NCI-H748 treated with DMSO at 0.1 percent for 48 hours (cell line): ENCODE data around the gene LRMDA.
A peak's percentile ranks its signal among the peaks of the same experiment; 100 is the strongest.

ENCODE experiments used
- DNase-seq: peaks from one replicate; lab custom pipeline; 2025; lab: John Stamatoyannopoulos, UW

LRMDA gene

GRCh38 chr10:75776738-75777504 lies 345.5 kb downstream of the LRMDA start:
- peak; percentile 57 for DNase-seq

GRCh38 chr10:75778665-75779064 lies 347.2 kb downstream of the LRMDA start:
- DNase-seq = no peak

GRCh38 chr10:75779276-75779675 lies 347.9 kb downstream of the LRMDA start:
- DNase-seq = no peak

GRCh38 chr10:75782463-75783248 lies 351.2 kb downstream of the LRMDA start:
- DNase-seq = no peak

- no peak for DNase-seq
Observed at GRCh38 chr10:75788394-75789205, 357.2 kb downstream of the LRMDA start.

- DNase-seq = no peak
Observed at GRCh38 chr10:75793848-75794247, 362.4 kb downstream of the LRMDA start.

- DNase-seq = no peak
Observed at GRCh38 chr10:75801121-75801520, 369.7 kb downstream of the LRMDA start.

GRCh38 chr10:75801661-75802060 lies 370.2 kb downstream of the LRMDA start:
- DNase-seq = no peak

- no peak for DNase-seq
Observed at GRCh38 chr10:75803121-75803520, 371.7 kb downstream of the LRMDA start.

- DNase-seq = no peak
Observed at GRCh38 chr10:75803816-75804552, 372.6 kb downstream of the LRMDA start.

GRCh38 chr10:75806186-75806585 lies 374.8 kb downstream of the LRMDA start:
- DNase-seq = no peak

- DNase-seq = no peak
Observed at GRCh38 chr10:75807456-75807855, 376.0 kb downstream of the LRMDA start.

- DNase-seq = no peak
Observed at GRCh38 chr10:75809003-75809402, 377.6 kb downstream of the LRMDA start.

- no peak for DNase-seq
Observed at GRCh38 chr10:75814014-75814413, 382.6 kb downstream of the LRMDA start.

- no peak for DNase-seq
Observed at GRCh38 chr10:75815066-75815465, 383.6 kb downstream of the LRMDA start.

- DNase-seq = no peak
Observed at GRCh38 chr10:75817198-75817597, 385.8 kb downstream of the LRMDA start.

- no peak for DNase-seq
Observed at GRCh38 chr10:75818552-75818951, 387.1 kb downstream of the LRMDA start.

GRCh38 chr10:75825235-75825634 lies 393.8 kb downstream of the LRMDA start:
- no peak for DNase-seq

GRCh38 chr10:75825661-75826060 lies 394.2 kb downstream of the LRMDA start:
- DNase-seq = no peak

- DNase-seq = no peak
Observed at GRCh38 chr10:75826846-75827245, 395.4 kb downstream of the LRMDA start.

- no peak for DNase-seq
Observed at GRCh38 chr10:75827587-75828021, 396.2 kb downstream of the LRMDA start.

- DNase-seq = no peak
Observed at GRCh38 chr10:75828413-75828812, 397.0 kb downstream of the LRMDA start.
